ENCODE results near the gene LRRC14B. TPM values are rescaled to one million over a fixed set of nuclear protein-coding genes. Genes with fewer than 3 reads are reported as not detected.
"Not testable (repeated sequence)": the region's sequence is repeated elsewhere in the genome, so short reads cannot be mapped to it uniquely, and the experiment has no call there.

The LRRC14B gene
- total RNA-seq, 6 experiments from 2014 or later: not detected

GRCh38 chr5:208449-209114, 17.3 kb downstream of the LRRC14B start:
- peak in 1 of 4 donors; percentile 26 for ATAC-seq

GRCh38 chr5:213803-214395, 22.6 kb downstream of the LRRC14B start:
- no peak for ATAC-seq
- DNase-seq: no peak
- no peak overlapping the region for H3K4me3 ChIP-seq
- TF ChIP-seq POLR2A (IDR thresholded peaks at IDR 0.05) (no peak), CTCF (IDR thresholded peaks at IDR 0.05) (no peak)
- WGBS (ENCODE audit: insufficient coverage, low coverage, low lambda C conversion rate, missing lambda C conversion rate): 93% methylated on average over 11 of the region's 12 CpGs
- no peaks in the 10 kb centered on the region for H3K9me3 ChIP-seq
- intact Hi-C loops (cut with DNase I): no loop called here
- no peak overlapping the region for H3K27ac ChIP-seq
- no peaks in the 10 kb centered on the region for H3K36me3 ChIP-seq
- no peaks in the 10 kb centered on the region for H3K4me1 ChIP-seq
- H3K27me3 ChIP-seq: no peaks in the 10 kb centered on the region

More at GRCh38 chr5:208449-209114, 17.3 kb downstream of the LRRC14B start:
- Histone ChIP-seq H3K36me3 (peaks cover 0 to 8% (median 3%) of the 10 kb centered on the region in 4 donors), H3K4me1 (no peaks in the 10 kb centered on the region), H3K27me3 (no peaks in the 10 kb centered on the region), H3K27ac (no peak overlapping the region), H3K4me3 (no peak overlapping the region), H3K9me3 (no peaks in the 10 kb centered on the region)
- 77% methylated on average over 6 of the region's 15 CpGs for WGBS (ENCODE audit: insufficient coverage, low coverage, low lambda C conversion rate, missing lambda C conversion rate)
- intact Hi-C loops (cut with DNase I): no loop called here
- TF ChIP-seq POLR2A (IDR thresholded peaks at IDR 0.05) (no peak), CTCF (IDR thresholded peaks at IDR 0.05) (no peak)
- DNase-seq: peak in 1 of 3 donors; percentile 30

- H3K27me3 ChIP-seq; ATAC-seq; H3K9me3 ChIP-seq; H3K36me3 ChIP-seq; H3K4me1 ChIP-seq; H3K27ac ChIP-seq; intact Hi-C loops (cut with DNase I); DNase-seq; H3K4me3 ChIP-seq: not testable (repeated sequence)
- 88% methylated on average over 1 of the region's 2 CpGs for WGBS (ENCODE audit: insufficient coverage, low coverage, low lambda C conversion rate, missing lambda C conversion rate)
Observed at GRCh38 chr5:215256-215655, 24.0 kb downstream of the LRRC14B start.

- ATAC-seq; H3K27ac ChIP-seq; DNase-seq; H3K9me3 ChIP-seq; intact Hi-C loops (cut with DNase I); H3K27me3 ChIP-seq; H3K4me3 ChIP-seq; H3K36me3 ChIP-seq: not testable (repeated sequence)
- 83% methylated on average over 9 of the region's 10 CpGs for WGBS (ENCODE audit: insufficient coverage, low coverage, low lambda C conversion rate, missing lambda C conversion rate)
- H3K4me1 ChIP-seq: peaks cover 0 to 17% (median 6%) of the 10 kb centered on the region in 4 donors
Observed at GRCh38 chr5:216076-216475, 24.8 kb downstream of the LRRC14B start.

GRCh38 chr5:217494-218456, 26.5 kb downstream of the LRRC14B start, which contains the start of the genes CCDC127 and SDHA:
Gene CCDC127 (minus strand): TSS chr5:218153. CDS start chr5:216849, 1,304 bp downstream.
Gene SDHA (plus strand): TSS chr5:218320. CDS start chr5:218356, 36 bp downstream.
- H3K36me3 ChIP-seq; intact Hi-C loops (cut with DNase I); H3K27me3 ChIP-seq; H3K9me3 ChIP-seq: not testable (repeated sequence)
- Histone ChIP-seq H3K4me3 (peak within 1 kb of the TSS; percentile 91 to 98 (median 97)), H3K4me1 (peaks cover 0 to 29% (median 7%) of the 10 kb centered on the region in 4 donors), H3K27ac (peak within 1 kb of the TSS; percentile 92 to 94 (median 93))
- ATAC-seq: peak; percentile 91 to 93 (median 92)
- DNase-seq: peak; percentile 97 to 99 (median 98)
- 6% methylated on average over 12 of the region's 75 CpGs for WGBS (ENCODE audit: insufficient coverage, low coverage, low lambda C conversion rate, missing lambda C conversion rate)
- TF ChIP-seq POLR2A (IDR thresholded peaks at IDR 0.05) (peak; percentile 93), CTCF (IDR thresholded peaks at IDR 0.05) (peak; percentile 11 to 46 (median 30))

Measured in right lobe of liver (tissue), 6 donors.